GM18519 (cell line): ENCODE data around the gene GRK2.

Experiments used
- ATAC-seq: cut with Tn5 transposase; IDR thresholded peaks from one replicate; pipeline ENCODE4 v1.9.1; 2021; ENCODE audit warnings: mild to moderate bottlenecking, moderate library complexity; ENCODE audit not compliant: unreplicated experiment, low FRiP score

GRK2 gene

GRCh38 chr11:67269401-67270255 lies 3.4 kb downstream of the GRK2 start:
- ATAC-seq = no peak

- ATAC-seq = no peak
Observed at GRCh38 chr11:67270256-67271204, 4.3 kb downstream of the GRK2 start.

- no peak for ATAC-seq
Observed at GRCh38 chr11:67271205-67271540, 4.9 kb downstream of the GRK2 start.

- ATAC-seq = no peak
Observed at GRCh38 chr11:67271541-67272284, 5.4 kb downstream of the GRK2 start.

- no peak for ATAC-seq
Observed at GRCh38 chr11:67272327-67273259, 6.3 kb downstream of the GRK2 start.

GRCh38 chr11:67273260-67273990 lies 7.2 kb downstream of the GRK2 start:
- ATAC-seq = no peak

GRCh38 chr11:67274768-67275605 lies 8.7 kb downstream of the GRK2 start:
- no peak for ATAC-seq

GRCh38 chr11:67275606-67276409 lies 9.5 kb downstream of the GRK2 start:
- no peak for ATAC-seq

GRCh38 chr11:67276781-67277230 lies 10.5 kb downstream of the GRK2 start:
- no peak for ATAC-seq

- peak; percentile 49 for ATAC-seq
Observed at GRCh38 chr11:67277231-67277961, 11.1 kb downstream of the GRK2 start.

- no peak for ATAC-seq
Observed at GRCh38 chr11:67278135-67278938, 12.1 kb downstream of the GRK2 start.

- no peak for ATAC-seq
Observed at GRCh38 chr11:67278939-67279588, 12.8 kb downstream of the GRK2 start.

GRCh38 chr11:67279589-67280340 lies 13.5 kb downstream of the GRK2 start:
- no peak for ATAC-seq

- no peak for ATAC-seq
Observed at GRCh38 chr11:67280341-67280787, 14.1 kb downstream of the GRK2 start.
